Measurements from ENCODE around the gene CLDN5. TPM values are rescaled to one million over a fixed set of nuclear protein-coding genes. Genes with fewer than 3 reads are reported as not detected.
"Not testable (repeated sequence)": the region's sequence is repeated elsewhere in the genome, so short reads cannot be mapped to it uniquely, and the experiment has no call there.

CLDN5 gene
- polyA plus RNA-seq, 4 donors: 20.4 to 51.8 (median 33.8) TPM

GRCh38 chr22:19548964-19549363 is 24.8 kb upstream of the CLDN5 start:
- no peak for DNase-seq (ENCODE audit: low read depth in 4 of 4, low spot score in 2 of 4)

GRCh38 chr22:19548427-19548826 is 24.2 kb upstream of the CLDN5 start:
- not testable (repeated sequence) for DNase-seq (ENCODE audit: low read depth in 4 of 4, low spot score in 2 of 4)

DNA sequence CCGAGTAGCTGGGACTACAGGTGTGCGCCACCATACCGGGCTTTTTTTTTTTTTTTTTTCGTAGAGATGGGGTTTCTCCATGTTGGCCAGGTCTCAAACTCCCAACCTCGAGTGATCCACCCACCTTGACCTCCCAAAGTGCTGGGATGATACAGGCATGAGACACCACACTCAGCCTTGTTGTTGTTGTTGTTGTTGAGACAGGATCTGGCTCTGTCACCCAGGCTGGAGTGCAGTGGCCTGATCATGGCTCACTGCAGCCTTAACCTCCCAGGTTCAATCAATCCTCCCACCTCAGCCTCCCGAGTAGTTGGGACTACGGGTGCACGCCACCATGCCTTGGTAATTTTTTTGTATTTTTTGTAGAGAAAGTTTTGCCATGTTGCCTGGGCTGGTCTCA is 23.4 kb upstream of the CLDN5 start:
- no peak for DNase-seq (ENCODE audit: low read depth in 4 of 4, low spot score in 2 of 4)

- DNase-seq (ENCODE audit: low read depth in 4 of 4, low spot score in 2 of 4): no peak
Measured at GRCh38 chr22:19546680-19547079, 22.5 kb upstream of the CLDN5 start.

- no peak for DNase-seq (ENCODE audit: low read depth in 4 of 4, low spot score in 2 of 4)
Measured at GRCh38 chr22:19545935-19546207, 21.7 kb upstream of the CLDN5 start.

GRCh38 chr22:19543970-19544708 is 19.9 kb upstream of the CLDN5 start:
- DNase-seq (ENCODE audit: low read depth in 4 of 4, low spot score in 2 of 4): no peak

DNA sequence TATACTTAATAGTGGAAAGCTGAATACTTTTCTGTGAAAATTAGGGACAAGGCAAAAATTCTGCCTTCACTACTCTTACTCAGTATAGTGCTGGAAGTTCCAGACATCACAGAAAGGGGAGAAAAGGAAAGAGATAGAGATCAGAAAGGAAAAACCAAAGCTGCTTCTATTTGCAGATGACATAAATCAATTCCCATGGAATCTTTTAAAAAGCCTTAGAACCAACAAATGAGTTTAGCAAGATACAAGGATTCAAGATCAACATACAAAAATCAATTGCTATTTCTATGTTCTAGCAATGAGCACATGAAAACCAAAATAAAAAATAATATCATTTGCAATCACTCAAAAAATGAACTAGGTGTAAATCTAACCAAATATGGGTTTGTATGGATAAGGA is 16.2 kb upstream of the CLDN5 start:
- no peak for DNase-seq (ENCODE audit: low read depth in 4 of 4, low spot score in 2 of 4)

DNA sequence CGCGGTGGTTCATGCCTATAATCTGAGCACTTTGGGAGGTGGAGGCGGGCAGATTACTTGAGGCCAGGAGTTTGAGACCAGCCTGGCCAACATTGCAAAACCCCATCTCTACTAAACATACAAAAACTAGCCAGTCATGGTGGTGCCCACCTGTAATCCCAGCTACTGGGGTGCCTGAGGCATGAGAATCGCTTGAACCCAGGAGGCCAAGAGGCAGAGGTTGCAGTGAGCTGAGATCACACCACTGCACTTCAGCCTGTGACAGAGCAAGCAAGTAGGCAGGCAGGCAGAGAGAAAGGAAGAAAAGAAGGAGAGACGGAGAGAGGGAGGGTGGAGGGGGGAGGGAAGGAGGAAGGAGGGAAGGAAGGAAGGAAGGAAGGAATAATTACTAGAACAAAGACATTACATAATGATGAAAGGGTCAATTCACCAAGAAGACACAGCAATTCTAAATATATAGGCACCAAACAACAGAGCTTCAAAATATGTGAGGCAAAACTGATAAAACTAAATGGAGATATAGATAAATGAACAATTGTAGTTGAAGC is 13.8 kb upstream of the CLDN5 start:
- no peak for DNase-seq (ENCODE audit: low read depth in 4 of 4, low spot score in 2 of 4)

- no peak for DNase-seq (ENCODE audit: low read depth in 4 of 4, low spot score in 2 of 4)
Measured at GRCh38 chr22:19536564-19536963, 12.4 kb upstream of the CLDN5 start.

GRCh38 chr22:19535001-19535400 is 10.8 kb upstream of the CLDN5 start:
- DNase-seq (ENCODE audit: low read depth in 4 of 4, low spot score in 2 of 4): no peak

DNA sequence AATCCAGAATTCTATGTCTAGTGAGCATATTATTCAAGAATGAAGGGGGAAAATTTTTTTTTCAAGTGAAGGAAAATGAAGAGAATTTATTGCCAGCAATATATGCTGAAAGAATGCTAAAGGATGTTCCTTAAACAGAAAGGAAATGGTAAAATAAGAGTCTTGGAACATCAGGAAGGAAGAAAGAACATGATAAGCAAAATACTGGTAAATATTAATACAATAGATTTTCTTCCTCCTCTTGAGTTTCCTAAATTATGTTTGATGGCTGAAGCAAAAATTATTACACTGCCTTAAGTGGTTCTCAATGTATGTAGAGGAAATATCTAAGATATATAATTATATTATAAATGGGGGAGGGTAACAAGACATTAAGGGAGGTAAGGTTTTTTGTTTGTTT is 9.6 kb upstream of the CLDN5 start:
- DNase-seq (ENCODE audit: low read depth in 4 of 4, low spot score in 2 of 4): no peak

GRCh38 chr22:19533049-19533626 is 8.9 kb upstream of the CLDN5 start:
- DNase-seq (ENCODE audit: low read depth in 4 of 4, low spot score in 2 of 4): no peak

- DNase-seq (ENCODE audit: low read depth in 4 of 4, low spot score in 2 of 4): not testable (repeated sequence)
Measured at GRCh38 chr22:19531327-19531726, 7.1 kb upstream of the CLDN5 start.

DNA sequence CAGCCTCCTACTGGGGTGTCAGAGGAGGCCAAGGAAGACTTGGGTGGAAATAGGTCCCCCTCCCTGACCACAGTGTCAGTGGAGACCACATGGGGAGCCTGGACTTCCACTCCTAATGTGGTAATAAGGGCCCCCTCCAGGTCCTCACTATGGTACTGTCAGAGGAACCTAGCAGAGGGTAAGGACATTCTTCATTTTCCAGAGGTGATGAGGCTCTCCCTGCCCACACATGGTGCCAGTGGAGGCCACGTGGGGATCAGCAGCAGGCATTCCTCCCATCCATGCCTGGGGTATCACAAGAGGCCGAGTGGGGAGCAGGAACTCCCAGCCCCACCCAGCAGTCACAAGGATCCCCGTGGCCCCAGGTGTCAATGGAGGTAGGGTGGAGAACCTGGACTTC is 6.5 kb upstream of the CLDN5 start:
- no peak for DNase-seq (ENCODE audit: low read depth in 4 of 4, low spot score in 2 of 4)

GRCh38 chr22:19529811-19530210 is 5.6 kb upstream of the CLDN5 start:
- DNase-seq (ENCODE audit: low read depth in 4 of 4, low spot score in 2 of 4): no peak

DNA sequence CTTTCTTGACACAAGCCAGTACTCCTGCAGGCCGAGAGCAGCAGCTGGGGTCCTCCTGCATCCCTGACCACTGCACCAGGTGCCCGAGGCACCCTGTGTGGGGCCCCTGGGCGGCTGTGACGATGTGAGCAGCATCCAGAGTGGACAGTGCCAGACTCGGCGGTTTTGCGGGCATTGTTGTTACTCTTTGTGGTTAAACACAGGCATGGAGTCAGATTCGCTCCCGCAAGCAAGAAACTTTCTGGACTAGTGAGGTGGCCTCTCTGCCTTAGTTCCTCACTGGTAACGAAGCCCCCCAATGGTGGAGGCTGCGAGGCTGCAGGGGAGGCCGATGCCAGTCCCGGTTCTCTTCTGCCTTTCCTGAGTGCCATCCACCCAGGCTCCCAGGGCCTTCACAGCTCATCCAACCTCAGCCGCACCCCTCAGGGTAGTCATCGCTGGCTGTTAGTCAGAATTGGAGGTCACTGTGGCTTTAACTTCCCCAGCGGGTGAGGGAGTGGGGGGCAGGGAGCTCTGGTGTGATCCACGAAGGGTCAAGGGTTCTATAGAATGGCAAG is 3.7 kb upstream of the CLDN5 start:
- no peak for DNase-seq (ENCODE audit: low read depth in 4 of 4, low spot score in 2 of 4)

GRCh38 chr22:19527321-19527721 is 3.1 kb upstream of the CLDN5 start:
- DNase-seq (ENCODE audit: low read depth in 4 of 4, low spot score in 2 of 4): no peak

- DNase-seq (ENCODE audit: low read depth in 4 of 4, low spot score in 2 of 4): no peak
Measured at GRCh38 chr22:19526702-19527111, 2.5 kb upstream of the CLDN5 start.

GRCh38 chr22:19526076-19526701 is 2.0 kb upstream of the CLDN5 start:
- DNase-seq (ENCODE audit: low read depth in 4 of 4, low spot score in 2 of 4): no peak

GRCh38 chr22:19525666-19526065 is 1.5 kb upstream of the CLDN5 start:
- no peak for DNase-seq (ENCODE audit: low read depth in 4 of 4, low spot score in 2 of 4)

DNA sequence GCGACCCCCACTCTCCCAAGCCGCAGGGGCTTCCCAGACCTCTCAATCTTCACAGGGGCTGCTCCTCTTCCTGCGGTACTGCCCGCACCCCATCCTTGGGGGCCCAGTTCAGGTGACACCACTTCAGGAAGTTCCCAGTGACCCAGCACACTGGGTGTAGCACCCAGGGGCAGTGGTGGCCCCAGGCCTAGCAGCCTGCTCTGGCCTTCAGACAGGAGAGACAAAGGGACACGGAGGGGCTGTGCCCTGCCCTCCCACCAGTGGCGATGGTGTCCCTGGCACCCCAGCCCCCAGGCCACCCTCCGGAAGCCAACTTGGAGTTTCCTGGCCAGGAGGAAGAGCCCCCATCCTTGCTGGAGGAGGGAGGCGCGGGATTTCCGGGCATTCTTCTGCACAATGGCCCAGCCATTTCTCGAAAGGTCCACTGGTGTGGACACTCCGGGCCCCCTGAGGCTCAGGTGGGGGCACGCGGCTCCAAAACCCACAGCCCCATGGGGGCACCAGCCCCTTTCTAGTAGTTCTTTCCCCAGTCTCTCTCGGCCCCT is 978 bp upstream of the CLDN5 start:
- DNase-seq (ENCODE audit: low read depth in 4 of 4, low spot score in 2 of 4): no peak
